AML-193 (cell line): ENCODE measurements around the gene GABRB3.

Experiments used
- DNase-seq, 2 experiments: peaks; one replicate each; lab custom pipeline; 2025; lab: John Stamatoyannopoulos, UW

Gene GABRB3

GRCh38 chr15:26772154-26773066, at the start of gene GABRB3:
TSS of gene GABRB3 (minus strand) at chr15:26773066.
- no peak for DNase-seq

GRCh38 chr15:26807517-26808427, 34.9 kb upstream of the GABRB3 start:
- DNase-seq, result no peak

DNA sequence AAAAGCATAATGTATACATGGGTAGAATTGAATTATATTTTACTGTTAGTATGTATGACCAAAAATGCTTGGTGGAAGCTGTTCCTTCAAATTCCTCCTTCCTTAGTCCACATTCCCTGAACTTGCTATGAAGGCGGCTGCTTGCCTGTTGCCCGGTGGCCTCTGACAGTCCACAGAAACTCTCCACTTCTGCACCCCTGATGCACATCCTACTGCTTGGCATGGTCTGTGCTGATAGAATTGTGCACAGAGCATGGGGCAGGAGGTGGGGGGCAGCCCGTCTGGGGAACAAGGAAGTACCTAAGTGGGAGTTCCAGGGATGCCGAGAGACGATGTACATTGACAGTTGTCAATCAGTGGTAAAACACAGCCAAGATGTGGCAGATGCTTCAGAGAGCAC, 33.7 kb upstream of the GABRB3 start:
- DNase-seq, result no peak

- DNase-seq, result no peak
Measured at GRCh38 chr15:26806151-26806550, 33.3 kb upstream of the GABRB3 start.

- no peak for DNase-seq
Measured at GRCh38 chr15:26805470-26805869, 32.6 kb upstream of the GABRB3 start.

GRCh38 chr15:26804063-26804804, 31.4 kb upstream of the GABRB3 start:
- DNase-seq, result no peak

GRCh38 chr15:26790118-26790517, 17.3 kb upstream of the GABRB3 start:
- DNase-seq, result no peak

DNA sequence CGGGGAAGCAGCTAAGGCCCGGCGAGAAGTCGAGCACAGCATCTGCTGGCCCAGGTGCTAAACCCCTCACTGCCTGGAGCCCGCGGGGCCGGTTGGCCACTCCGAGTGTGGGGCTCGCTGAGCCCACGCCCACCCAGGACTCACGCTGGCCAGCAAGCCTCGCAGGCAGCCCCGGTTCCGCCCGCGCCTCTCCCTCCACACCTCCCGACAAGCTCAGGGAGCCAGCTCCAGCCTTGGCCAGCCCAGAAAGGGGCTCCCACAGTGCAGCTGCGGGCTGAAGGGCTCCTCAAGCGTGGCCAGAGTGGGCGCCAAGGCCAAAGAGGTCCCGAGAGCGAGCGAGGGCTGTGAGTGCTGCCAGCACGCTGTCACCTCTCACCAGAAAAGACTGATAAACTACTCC, 8.9 kb upstream of the GABRB3 start:
- no peak for DNase-seq

DNA sequence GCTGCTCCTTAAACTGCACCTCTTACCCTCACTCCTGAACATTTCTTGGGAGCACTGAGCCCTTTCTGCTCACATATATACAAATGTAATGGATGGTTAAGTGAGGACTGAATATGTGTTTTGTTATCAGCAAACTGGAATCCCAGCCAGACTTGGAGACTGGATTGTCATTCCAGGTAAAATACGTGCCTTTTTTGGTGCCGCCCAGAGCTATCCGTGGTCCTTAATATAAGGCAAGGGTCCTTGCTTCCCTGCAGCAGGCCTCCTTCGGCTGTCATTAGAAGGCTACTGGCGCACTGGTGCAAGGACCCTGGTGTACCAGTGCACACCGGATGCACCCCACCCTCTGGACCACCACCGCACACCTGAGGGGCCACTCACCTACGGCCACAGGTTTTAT, 1.1 kb upstream of the GABRB3 start:
- no peak for DNase-seq

GRCh38 chr15:26773067-26773877, 406 bp upstream of the GABRB3 start:
- DNase-seq, result no peak

GRCh38 chr15:26771578-26772153, 1.2 kb downstream of the GABRB3 start:
- no peak for DNase-seq

DNA sequence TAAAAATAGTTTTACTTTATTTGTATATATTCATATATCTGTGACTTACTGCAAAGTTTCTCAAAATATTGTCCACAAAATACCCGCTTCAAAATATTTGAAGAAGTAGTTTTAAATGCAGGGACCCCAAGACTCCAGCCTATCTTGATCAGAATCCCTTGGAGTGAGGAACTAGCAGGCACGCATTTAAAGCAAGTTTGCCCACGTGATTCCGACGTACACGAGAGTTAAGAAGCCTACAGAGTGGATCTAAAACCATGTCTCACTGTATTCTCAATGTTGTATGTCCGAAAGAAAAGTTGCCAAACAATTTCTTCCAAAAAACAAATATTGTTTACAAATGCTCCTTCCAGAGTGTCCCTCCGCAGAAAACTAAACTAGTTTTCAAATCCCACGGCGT, 1.7 kb downstream of the GABRB3 start:
- DNase-seq, result no peak

DNA sequence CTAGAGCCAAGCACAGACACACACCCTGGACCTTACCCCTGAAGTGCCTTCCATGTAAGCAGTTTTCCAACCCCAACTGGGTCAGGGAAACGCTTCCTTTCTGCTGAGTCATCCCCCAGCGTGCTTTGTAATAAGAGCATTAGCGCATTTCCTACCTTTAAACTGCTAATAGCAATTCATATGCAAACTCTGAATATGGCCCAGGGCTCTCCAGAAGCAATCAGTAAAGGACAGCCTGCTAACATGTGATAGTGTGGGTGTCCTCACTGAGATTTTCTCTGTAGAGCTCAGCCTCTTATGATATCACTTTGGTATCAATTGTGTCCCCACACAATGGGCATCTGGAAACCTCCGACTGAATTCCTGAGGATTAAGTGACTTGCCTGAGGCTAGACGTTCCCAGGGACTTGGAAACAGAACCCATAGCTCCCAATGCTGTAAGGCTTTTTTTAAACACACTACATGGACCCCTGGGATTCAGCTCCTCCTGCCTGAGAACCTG, 5.6 kb downstream of the GABRB3 start:
- no peak for DNase-seq

DNA sequence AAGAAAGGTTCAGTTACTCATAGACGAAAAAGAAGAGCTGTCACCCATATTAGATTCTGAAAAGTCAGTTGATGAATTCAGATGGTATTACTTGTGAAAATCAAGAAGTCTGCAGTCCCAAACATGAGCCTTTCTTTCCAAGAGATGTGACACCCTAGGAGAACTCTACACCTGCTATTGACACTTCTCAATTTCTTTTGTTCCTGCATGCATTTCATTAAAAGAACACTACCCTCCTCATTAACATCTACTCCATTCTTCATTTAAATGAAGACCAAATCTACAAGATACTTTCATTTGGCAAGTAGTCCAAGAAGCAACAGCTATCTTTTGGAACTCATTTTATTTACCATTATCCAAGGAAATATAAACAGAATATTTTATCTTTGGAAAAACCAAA, 6.6 kb downstream of the GABRB3 start:
- DNase-seq, result no peak

DNA sequence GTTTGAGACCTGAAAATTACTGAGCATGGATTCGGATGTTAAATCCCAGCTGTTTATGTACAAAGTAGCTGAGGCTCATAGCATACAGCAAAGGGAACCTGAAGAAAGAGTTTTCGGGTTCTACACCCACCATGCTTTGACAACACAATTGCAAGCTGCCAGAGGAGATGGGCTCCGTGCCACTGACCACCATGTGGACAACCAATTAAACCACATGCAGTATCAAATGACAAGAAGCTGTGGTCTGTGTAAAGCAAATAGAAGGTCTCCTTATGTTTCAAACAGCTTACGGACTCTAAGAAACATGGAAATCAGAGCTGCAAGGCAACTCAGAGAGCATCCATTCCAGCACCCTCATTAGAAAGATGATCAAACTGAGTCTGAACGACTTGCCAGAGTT, 12.9 kb downstream of the GABRB3 start:
- DNase-seq, result no peak

GRCh38 chr15:26758079-26758478, 14.8 kb downstream of the GABRB3 start:
- DNase-seq, result no peak

- no peak for DNase-seq
Measured at GRCh38 chr15:26757141-26757540, 15.7 kb downstream of the GABRB3 start.

DNA sequence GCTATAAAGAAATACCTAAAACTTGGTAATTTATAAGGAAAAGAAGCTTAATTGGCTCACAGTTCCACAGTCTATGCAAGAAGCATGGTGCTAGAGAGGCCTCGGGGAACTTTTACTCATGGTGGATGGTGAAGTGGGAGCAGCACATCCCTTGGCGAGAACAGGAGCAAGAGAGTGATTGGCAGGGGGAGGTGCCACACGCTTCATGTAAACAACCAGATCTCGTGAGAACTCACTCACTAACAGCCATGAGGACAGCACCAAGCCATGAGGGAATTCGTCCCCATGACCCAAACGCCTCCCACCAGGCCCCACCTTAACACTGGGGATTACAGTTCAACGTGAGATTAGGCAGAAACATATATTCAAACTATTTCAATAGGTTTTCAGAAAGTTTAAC, 28.0 kb downstream of the GABRB3 start:
- DNase-seq, result no peak

DNA sequence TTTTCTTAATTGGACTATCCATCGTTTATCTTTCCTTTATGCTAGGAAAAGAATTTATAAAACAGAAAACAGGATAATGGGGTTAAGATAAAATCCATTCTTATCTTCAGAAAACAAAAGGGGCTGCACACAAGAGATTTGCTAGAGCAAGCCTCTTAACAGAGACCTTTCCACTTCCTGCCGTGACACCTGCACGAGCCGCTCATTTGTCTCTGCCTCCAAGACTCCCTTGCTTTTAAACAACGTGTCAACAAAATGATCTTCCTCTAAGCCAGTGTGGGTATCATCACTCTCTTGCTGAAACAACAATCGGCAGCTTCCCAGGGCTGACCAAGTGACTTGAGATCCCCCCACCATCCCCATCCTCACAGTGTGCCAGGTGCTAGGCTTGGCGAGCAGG, 33.1 kb downstream of the GABRB3 start:
- no peak for DNase-seq

- DNase-seq, result no peak
Measured at GRCh38 chr15:26738996-26739395, 33.9 kb downstream of the GABRB3 start.
